ENCODE measurements around the gene NLRP13.
"Not testable (repeated sequence)": the region's sequence is repeated elsewhere in the genome, so short reads cannot be mapped to it uniquely, and the experiment has no call there.

Gene NLRP13, protein sequence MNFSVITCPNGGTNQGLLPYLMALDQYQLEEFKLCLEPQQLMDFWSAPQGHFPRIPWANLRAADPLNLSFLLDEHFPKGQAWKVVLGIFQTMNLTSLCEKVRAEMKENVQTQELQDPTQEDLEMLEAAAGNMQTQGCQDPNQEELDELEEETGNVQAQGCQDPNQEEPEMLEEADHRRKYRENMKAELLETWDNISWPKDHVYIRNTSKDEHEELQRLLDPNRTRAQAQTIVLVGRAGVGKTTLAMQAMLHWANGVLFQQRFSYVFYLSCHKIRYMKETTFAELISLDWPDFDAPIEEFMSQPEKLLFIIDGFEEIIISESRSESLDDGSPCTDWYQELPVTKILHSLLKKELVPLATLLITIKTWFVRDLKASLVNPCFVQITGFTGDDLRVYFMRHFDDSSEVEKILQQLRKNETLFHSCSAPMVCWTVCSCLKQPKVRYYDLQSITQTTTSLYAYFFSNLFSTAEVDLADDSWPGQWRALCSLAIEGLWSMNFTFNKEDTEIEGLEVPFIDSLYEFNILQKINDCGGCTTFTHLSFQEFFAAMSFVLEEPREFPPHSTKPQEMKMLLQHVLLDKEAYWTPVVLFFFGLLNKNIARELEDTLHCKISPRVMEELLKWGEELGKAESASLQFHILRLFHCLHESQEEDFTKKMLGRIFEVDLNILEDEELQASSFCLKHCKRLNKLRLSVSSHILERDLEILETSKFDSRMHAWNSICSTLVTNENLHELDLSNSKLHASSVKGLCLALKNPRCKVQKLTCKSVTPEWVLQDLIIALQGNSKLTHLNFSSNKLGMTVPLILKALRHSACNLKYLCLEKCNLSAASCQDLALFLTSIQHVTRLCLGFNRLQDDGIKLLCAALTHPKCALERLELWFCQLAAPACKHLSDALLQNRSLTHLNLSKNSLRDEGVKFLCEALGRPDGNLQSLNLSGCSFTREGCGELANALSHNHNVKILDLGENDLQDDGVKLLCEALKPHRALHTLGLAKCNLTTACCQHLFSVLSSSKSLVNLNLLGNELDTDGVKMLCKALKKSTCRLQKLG

DNA sequence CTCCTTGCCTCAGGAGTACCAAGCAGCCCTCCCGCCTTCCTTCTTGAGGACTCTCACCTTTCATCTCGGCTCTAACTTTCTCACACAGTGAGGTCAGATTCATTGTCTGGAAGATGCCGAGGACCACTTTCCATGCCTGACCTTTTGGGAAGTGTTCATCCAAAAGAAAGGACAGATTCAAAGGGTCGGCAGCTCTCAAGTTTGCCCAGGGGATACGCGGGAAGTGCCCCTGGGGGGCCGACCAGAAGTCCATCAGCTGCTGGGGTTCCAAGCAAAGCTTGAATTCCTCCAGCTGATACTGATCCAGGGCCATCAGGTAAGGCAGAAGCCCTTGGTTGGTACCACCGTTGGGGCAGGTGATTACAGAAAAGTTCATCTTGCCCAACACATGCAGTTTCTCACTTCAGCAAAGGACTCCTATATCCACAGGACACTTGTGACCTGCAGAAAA is at the start of gene NLRP13:
NLRP13 (minus strand) TSS at position 401 of the 451 bp plus-strand sequence; CDS start at position 376, 25 bp downstream.
- no peak for DNase-seq

DNA sequence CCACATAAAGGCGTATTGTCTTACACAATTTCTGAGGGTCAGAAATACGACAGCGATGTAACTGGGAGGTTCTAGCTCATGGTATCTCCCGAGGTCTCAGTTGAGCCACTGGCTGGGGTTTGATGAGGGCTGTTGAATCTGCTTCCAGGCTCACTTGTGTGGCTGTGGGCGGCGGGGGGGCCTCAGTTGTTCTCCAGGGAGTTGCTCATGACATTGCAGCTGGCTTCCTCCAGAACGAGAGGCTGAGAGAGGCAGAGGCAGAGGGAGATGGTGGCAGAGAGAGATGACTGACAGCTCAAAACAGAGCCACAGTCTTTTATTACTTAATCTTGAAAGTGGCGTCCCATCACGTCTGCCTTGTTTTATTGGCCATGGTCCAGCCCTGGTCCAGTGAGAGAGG is 48.3 kb upstream of the NLRP13 start:
- DNase-seq, result no peak

DNA sequence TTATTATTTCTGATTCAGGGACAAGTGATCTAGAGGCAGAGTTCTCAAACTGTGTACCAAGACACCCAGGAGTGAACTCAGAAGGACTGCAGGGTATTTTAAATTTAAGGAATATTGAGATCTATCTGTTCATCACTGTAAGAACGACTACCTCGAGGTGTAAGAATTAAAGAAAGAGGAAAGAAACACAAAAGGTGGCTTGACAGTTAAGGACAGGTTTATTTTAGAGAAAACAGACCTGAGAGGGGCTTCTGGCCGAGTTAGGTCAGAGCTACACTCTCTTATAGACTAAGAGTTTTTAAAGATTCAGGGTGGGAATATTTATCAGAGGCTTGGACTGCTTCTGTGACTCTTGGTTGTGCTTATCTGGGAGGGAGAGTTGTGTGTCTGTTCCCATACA is 41.8 kb upstream of the NLRP13 start:
- DNase-seq, result no peak

- no peak for DNase-seq
Observed at GRCh38 chr19:55962186-55962585, 30.1 kb upstream of the NLRP13 start.

GRCh38 chr19:55959996-55960675 is 28.0 kb upstream of the NLRP13 start:
- DNase-seq, result no peak

DNA sequence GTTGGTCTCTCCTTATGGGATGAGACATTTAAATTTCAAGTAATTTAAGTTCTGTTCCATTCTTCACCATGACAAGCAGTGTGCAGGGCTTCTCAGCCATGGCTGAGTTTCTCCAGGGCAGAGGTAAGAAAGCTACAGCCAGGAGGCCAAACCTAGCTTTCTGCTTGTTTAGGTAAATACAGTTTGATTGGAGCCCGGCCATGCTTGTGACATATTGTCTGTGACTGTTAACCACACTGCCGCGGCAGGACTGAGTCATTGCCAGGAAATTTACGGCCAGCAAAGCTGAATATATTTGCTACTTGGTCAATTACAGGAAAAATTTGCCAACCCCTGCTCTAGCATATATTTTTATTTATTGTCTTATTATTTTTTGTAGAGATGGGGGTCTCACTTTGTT is 26.2 kb upstream of the NLRP13 start:
- no peak for DNase-seq

DNA sequence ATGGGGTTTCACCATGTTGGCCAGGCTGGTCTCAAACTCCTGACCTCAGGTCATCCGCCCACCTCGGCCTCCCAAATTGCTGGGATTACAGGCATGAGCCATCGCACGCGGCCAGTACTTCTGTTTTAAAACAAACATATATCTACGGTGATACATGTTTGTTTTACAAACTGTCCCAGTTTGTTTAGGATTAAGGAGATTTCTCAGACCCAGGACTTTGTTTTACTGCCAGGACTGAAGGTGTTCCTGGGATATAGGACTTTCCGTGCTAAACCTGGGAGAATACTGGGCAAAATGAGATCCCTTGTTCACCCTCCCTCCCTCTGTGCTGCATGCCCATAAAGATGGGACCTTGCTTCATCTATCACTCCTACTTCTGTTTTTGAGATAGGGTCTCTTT is 24.3 kb upstream of the NLRP13 start:
- no peak for DNase-seq

GRCh38 chr19:55950566-55950965 is 18.4 kb upstream of the NLRP13 start:
- not testable (repeated sequence) for DNase-seq

DNA sequence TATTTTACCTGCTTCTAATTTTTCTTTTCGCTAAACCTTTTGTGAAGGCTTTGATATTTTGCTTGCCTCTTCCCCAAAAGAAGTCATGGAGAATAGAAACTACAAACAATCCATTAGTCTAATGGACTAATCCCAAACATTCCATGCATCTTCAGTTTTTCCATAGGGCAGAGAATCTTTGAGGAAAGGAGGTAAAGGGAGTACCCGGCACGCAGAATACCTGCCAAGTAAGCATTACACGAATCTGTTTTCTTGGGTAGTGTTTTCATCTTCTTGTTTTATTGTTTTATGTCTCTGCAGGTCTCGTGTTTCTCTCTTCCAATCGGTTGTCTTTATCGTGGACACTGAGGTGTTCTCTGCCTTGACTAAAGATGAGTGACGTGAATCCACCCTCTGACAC is 15.4 kb upstream of the NLRP13 start, which contains the start of gene NLRP8:
NLRP8 (plus strand) TSS at position 301 of the 400 bp plus-strand sequence.
- DNase-seq, result no peak

DNA sequence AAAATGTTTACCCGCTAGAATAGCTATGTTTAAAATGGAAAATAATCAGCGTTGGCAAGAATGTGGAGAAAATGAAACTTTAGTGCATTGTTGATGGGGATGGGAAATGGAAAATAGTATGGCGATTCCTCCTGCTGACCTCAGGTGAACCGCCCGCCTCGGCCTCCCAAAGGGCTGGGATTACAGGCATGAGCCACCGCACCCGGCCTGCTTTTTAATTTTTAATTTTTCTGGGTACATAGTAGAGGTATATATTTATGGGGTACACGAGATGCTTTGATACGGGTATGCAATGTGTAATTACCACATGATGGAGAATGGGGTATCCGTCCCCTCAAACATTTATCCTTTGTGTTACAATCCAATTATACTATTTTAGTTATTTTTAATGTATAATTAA is 8.2 kb upstream of the NLRP13 start:
- no peak for DNase-seq

DNA sequence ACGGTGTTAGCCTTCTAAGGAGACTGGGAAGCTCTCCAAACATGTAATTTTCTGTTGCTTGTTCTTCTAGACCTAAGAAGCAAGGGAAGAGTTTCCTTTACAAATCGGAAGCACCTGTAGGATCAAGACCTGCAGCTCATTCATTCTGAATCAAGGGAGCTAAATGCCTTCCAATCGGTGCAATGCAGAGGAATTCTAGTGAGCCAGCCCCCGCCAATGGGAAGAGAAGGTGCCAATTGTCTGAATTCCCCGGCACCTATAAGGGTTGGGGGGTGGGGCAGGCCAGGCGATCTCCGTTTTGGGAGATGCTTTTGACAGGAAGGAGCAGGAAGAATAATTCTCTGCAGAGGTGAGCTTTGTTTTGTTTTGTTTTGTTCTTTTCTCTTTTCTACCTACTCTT is 7.1 kb upstream of the NLRP13 start:
- DNase-seq, result no peak

DNA sequence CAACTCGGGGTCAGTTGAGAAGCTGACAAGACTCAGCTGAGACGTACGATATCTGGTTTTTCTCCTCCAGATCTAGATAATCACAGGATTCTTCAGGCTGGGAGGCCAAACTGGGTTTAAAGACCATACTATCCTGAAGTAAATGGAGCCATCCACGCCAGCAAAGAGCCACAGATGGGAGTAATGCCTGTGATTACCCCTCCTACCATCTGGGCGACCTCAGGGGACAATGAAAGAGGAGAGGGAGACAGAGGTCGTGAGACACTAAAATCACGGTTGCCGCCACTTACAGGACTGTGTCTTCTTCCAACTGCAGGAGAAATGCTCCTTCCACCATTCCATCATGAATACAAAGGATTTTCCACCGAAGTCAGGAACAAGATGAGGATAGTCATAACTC is 3.1 kb upstream of the NLRP13 start:
- no peak for DNase-seq

DNA sequence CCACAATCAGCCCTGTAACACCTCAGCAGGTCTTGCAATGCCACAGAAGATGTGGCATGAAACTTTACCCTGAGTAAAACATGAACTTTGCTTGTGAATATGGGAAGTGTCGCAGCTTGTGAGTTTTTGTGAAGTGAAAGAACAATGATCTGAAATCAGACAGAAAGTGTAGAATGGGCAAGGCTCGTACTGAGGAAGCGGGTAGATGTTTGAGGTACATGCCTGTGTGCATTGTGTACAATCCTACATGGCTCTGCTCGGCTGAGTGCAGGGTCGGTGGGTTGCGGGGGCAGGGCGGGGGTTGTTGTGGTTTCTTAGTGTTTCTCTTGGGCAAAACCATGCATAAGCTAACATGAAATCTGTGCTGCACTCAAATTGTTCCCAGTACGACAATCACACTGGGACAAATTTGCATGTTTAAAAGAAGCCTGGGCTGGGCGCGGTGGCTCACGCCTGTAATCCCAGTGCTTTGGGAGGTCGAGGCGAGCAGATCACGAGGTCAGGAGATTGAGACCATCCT is 1.1 kb downstream of the NLRP13 start:
- DNase-seq, result no peak

- DNase-seq, result not testable (repeated sequence)
Observed at GRCh38 chr19:55929258-55929657, 2.9 kb downstream of the NLRP13 start.

DNA sequence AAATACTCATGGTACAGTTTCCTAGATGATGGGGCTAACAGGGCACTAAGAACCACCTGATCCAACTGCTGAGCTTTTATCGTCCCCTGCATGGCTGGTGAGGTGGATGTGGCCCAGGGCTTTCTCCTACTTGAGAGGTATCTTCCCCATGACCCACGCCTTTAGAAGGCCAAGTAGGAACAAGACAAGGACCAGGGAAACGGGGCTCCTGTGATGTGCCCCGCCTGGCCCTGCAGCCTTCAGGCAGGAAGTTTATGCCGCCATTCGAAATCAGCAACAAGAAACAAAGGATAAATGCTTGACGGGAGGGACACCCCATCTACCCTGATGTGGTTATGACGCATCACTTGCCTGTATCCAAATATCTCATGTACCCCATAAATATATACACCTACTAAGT is 4.1 kb downstream of the NLRP13 start:
- no peak for DNase-seq

- no peak for DNase-seq
Observed at GRCh38 chr19:55923556-55923955, 8.6 kb downstream of the NLRP13 start.

GRCh38 chr19:55913643-55914268 is 18.4 kb downstream of the NLRP13 start:
- no peak for DNase-seq

DNA sequence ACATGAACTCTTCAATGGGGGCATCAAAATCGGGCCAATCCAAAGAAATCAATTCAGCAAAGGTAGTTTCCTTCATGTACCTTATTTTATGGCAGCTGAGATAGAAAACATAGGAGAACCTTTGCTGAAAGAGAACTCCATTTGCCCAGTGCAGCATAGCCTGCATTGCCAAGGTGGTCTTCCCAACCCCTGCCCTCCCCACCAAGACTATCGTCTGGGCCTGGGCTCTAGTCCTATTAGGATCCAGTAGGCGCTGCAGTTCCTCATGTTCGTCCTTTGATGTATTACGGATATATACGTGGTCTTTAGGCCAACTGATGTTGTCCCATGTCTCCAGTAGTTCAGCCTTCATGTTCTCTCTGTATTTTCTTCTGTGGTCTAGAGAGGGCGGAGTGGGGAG is 19.2 kb downstream of the NLRP13 start:
- DNase-seq, result no peak

DNA sequence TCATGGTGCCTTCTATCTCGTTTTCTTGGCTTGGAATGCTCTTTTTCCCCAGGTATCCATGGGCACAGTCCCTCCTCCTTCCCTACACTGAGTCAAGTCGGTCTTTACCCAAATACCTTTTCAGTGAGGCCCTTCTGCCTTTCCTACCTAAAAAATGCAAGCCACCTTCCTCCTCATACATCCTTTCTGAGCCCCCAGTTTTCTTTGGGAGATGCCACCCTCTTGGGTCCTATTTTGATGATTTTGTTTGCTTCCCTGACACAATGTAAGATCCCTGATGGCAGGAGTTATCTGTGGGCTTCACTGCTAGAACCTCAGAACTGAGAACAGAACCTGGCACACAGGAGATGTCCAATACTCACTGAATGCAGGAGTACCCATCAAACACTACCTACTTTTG is 22.3 kb downstream of the NLRP13 start:
- no peak for DNase-seq

DNA sequence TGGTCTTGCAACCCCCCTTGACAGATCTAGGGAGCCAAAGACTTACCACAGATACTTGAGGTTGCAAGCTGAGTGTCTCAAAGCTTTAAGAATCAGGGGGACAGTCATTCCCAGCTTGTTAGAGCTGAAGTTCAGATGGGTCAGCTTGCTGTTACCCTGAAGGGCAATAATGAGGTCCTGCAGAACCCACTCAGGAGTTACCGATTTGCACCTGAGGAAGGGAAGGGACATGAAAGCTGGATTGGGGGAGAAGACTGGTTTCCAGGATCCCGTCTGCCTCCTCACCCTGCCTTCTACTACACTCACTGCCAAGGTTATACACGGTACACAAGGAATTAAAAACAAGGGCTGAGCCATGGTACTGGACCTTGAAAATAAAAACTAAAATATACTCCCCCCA is 24.4 kb downstream of the NLRP13 start:
- no peak for DNase-seq

DNA sequence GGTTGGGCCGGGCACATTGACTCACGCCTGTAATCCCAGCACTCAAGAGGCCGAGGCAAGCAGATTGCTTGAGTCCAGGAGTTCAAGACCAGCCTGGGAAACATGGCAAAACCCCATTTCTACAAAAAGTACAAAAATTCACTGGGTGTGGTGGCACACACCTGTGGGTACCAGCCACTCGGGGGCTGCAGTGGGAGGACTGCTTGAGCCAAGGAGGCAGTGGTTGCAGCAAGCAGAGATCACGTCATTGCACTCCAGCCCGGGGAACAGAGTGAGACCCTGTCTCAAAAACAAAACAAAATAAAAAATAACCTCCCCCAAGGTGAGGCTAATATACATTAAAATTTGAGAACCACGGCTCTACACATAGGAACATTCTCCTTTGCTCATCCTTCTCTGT is 24.9 kb downstream of the NLRP13 start:
- no peak for DNase-seq

DNA sequence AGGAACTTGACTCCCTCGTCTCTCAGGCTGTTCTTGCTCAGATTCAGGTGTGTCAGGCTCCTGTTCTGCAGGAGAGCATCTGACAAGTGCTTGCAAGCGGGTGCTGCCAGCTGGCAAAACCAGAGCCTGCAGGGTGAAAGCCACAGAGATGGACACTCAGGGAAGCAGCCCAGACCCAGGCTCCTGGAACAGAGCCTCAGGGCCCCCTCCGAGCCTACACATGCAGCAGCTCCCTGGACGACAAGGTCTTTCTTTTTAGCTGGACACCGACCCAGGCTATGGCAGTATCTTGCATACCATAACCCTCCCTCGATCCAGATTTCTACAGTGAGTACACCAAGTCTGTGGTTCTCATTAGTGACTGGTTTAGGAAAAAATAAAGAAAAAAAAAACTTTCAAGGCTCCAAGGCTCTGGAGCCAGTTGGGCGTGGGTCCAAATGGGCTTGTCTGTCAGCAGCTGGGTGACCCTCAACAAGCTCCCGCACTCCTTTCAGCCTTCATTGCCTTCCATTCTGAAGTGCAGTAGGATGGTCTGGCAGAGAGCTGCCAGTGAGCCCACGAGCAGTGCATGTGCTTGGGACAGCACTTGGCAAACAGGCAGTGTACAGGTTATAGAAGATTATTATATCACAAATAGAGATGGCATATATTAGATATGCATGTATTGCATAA is 29.9 kb downstream of the NLRP13 start:
- no peak for DNase-seq

All from 8988T (cell line).